BJ (cell line): ENCODE data around the gene SERGEF. TPM values are rescaled to one million over a fixed set of nuclear protein-coding genes. Genes with fewer than 3 reads are reported as not detected.

Experiments used
- CTCF ChIA-PET: fragments of 350-600 bp; formaldehyde crosslinking; extraction: SDS; loops from one replicate; lab custom pipeline; 2021; ENCODE audit warnings: antibody characterized with exemption, inconsistent platforms; lab: Yijun Ruan, JAX
- POLR2A ChIA-PET: fragments of 300-600 bp; sonication (Branson Sonifier 250); formaldehyde crosslinking; extraction: SDS; loops from one replicate; lab custom pipeline; 2021; ENCODE audit warnings: antibody characterized with exemption; lab: Charles Lee
- DNase-seq: peaks from one replicate; pipeline ENCODE4 v3.0.0-alpha.2; 2011; ENCODE audit warnings: low read depth
- H3K27me3 ChIP-seq: 2 replicates; pipeline ENCODE4 v1.6.0; 2011; ENCODE audit warnings: low read length; ENCODE audit not compliant: control insufficient read depth, insufficient read depth
- H3K36me3 ChIP-seq: 2 replicates; pipeline ENCODE4 v1.5.1; 2011; ENCODE audit warnings: low read length; ENCODE audit not compliant: control insufficient read depth, insufficient read depth
- H3K4me3 ChIP-seq: 2 replicates; pipeline ENCODE4 v1.5.1; 2011; ENCODE audit warnings: low read depth, mild to moderate bottlenecking, control low read depth, low read length
- CTCF ChIP-seq: IDR thresholded peaks from 2 replicates; pipeline ENCODE4 v1.5.1; 2011; ENCODE audit warnings: low read depth, mild to moderate bottlenecking, control low read depth, inconsistent platforms, low read length, moderate library complexity; ENCODE audit not compliant: insufficient read depth
- polyA plus RNA-seq: library from polyadenylated mRNA; depleted of rRNA; stranded (reverse); fragments of >200 nt; gene quantifications from 2 replicates; pipeline ENCODE4 v1.2.3, GENCODE V29; 2011

SERGEF gene
- polyA plus RNA-seq, 1 experiment, result 17.4 TPM

- H3K4me3 ChIP-seq, result no peak overlapping the region
- no peaks in the 10 kb centered on the region for H3K36me3 ChIP-seq
- ChIA-PET POLR2A (interaction anchor here (0.6 kb wide), 1 partner anchor 79 kb away, joined by 3 read pairs; no protein-coding TSS in a partner anchor), CTCF (interaction anchor here (0.6 to 1.7 kb wide), 2 partner anchors 49 to 364 kb away, joined by 4 to 5 read pairs; no protein-coding TSS in a partner anchor)
- TF ChIP-seq CTCF, result no peak
- no peak for DNase-seq
- H3K27me3 ChIP-seq, result no peaks in the 10 kb centered on the region
Measured at GRCh38 chr11:17929171-17929570, 83.7 kb downstream of the SERGEF start.

GRCh38 chr11:17927681-17928343, 85.0 kb downstream of the SERGEF start:
- ChIA-PET CTCF (interaction anchor here (1.7 kb wide), 1 partner anchor 51 kb away, joined by 5 read pairs; no protein-coding TSS in a partner anchor), POLR2A (no interaction called here)
- H3K36me3 ChIP-seq, result no peaks in the 10 kb centered on the region
- DNase-seq, result peak; percentile 84
- H3K27me3 ChIP-seq, result no peaks in the 10 kb centered on the region
- H3K4me3 ChIP-seq, result no peak overlapping the region
- no peak for TF ChIP-seq CTCF

GRCh38 chr11:17927041-17927440, 85.8 kb downstream of the SERGEF start:
- CTCF ChIA-PET, result no interaction called here

GRCh38 chr11:17924713-17925112, 88.1 kb downstream of the SERGEF start:
- ChIA-PET CTCF (no interaction called here), POLR2A (no interaction called here)
- no peak for DNase-seq
- no peak overlapping the region for H3K4me3 ChIP-seq
- no peak for TF ChIP-seq CTCF
- H3K36me3 ChIP-seq, result no peaks in the 10 kb centered on the region
- no peaks in the 10 kb centered on the region for H3K27me3 ChIP-seq

More at GRCh38 chr11:17927041-17927440, 85.8 kb downstream of the SERGEF start:
- Histone ChIP-seq H3K4me3 (no peak overlapping the region), H3K36me3 (no peaks in the 10 kb centered on the region), H3K27me3 (no peaks in the 10 kb centered on the region)
- no peak for TF ChIP-seq CTCF
- POLR2A ChIA-PET, result no interaction called here
- no peak for DNase-seq

- no peak for TF ChIP-seq CTCF
- DNase-seq, result no peak
- Histone ChIP-seq H3K36me3 (no peaks in the 10 kb centered on the region), H3K4me3 (no peak overlapping the region), H3K27me3 (no peaks in the 10 kb centered on the region)
- CTCF ChIA-PET, result interaction anchor here (1.6 to 2.3 kb wide), 2 partner anchors 10 to 193 kb away, joined by 4 to 6 read pairs; no protein-coding TSS in a partner anchor
- POLR2A ChIA-PET, result no interaction called here
Measured at GRCh38 chr11:17923217-17923616, 89.6 kb downstream of the SERGEF start.
